HCT116 (cell line): Measurements from ENCODE around the gene RCOR1. TPM values are rescaled to one million over a fixed set of nuclear protein-coding genes. Genes with fewer than 3 reads are reported as not detected.

Experiments used
- ATAC-seq: fragments of 200-7000 bp; cut with Tn5 transposase; 2 replicates; pipeline ENCODE4 v1.9.1; 2020; ENCODE audit warnings: mild to moderate bottlenecking, moderate library complexity
- BruUV-seq: library from RNA; stranded (reverse); fragments of 400-500 nt; replicated peaks from 2 replicates; lab custom pipeline; 2021; lab: Mats Ljungman, UMichigan
- CTCF ChIA-PET: fragments of 300-600 bp; sonication (Branson Sonifier 250); formaldehyde crosslinking; loops from one replicate; lab custom pipeline; 2021; ENCODE audit warnings: antibody characterized with exemption; lab: Charles Lee
- POLR2A ChIA-PET: fragments of 300-600, 350-600 bp; sonication (Branson Sonifier 250); formaldehyde crosslinking; loops from one replicate; lab custom pipeline; 2021; ENCODE audit warnings: antibody characterized with exemption; lab: Charles Lee
- RAD21 ChIA-PET, 2 experiments: fragments of 300-600 bp; sonication (Branson Sonifier 250); formaldehyde crosslinking; loops; one replicate each; lab custom pipeline; 2023; ENCODE audit warnings: low total read pairs in 2 of 2; ENCODE audit not compliant: uncharacterized antibody in 2 of 2, unreplicated experiment in 2 of 2, low non-redundant PET in 1 of 2; lab: Charles Lee
- DNase-seq: peaks from one replicate; pipeline ENCODE4 v3.0.0-alpha.2; 2010; ENCODE audit warnings: low read depth, low spot score
- H2AFZ ChIP-seq: fragments of 200-600 bp; shearing (Covaris generic), sonication (generic); 2 replicates; pipeline ENCODE4 v1.6.1; 2017; ENCODE audit warnings: low read depth, mixed run types, mixed read lengths, antibody characterized with exemption, low read length; ENCODE audit not compliant: poor library complexity, severe bottlenecking
- H3K27ac ChIP-seq: 2 replicates; pipeline ENCODE4 v1.5.1; 2012; ENCODE audit warnings: low read depth, low read length
- H3K27me3 ChIP-seq: fragments of 200-600 bp; sonication (generic); 2 replicates; pipeline ENCODE4 v1.6.1; 2016; ENCODE audit warnings: mixed run types, low read length, mixed read lengths; ENCODE audit not compliant: insufficient read depth
- H3K36me3 ChIP-seq, 2 experiments: fragments of 200-500 bp in 1 of 2; fragments of 200-600 bp in 1 of 2; sonication (Bioruptor generic) in 1 of 2; sonication (generic) in 1 of 2; 2 replicates each; pipeline versions ENCODE4 v1.5.1 to v1.6.1; 2014 to 2016; ENCODE audit warnings: low read length in 2 of 2, inconsistent platforms in 1 of 2, mixed read lengths in 1 of 2, mixed run types in 1 of 2; ENCODE audit not compliant: insufficient read depth in 2 of 2, control insufficient read depth in 1 of 2
- H3K4me1 ChIP-seq, 2 experiments: fragments of 200-600 bp in 1 of 2; sonication (generic) in 1 of 2; 2 replicates each; pipeline versions ENCODE4 v1.5.1 to v1.6.1; 2012 to 2017; ENCODE audit warnings: low read length in 2 of 2, inconsistent platforms in 1 of 2, mild to moderate bottlenecking in 1 of 2, mixed read lengths in 1 of 2, mixed run types in 1 of 2, moderate library complexity in 1 of 2; ENCODE audit not compliant: insufficient read depth in 2 of 2, control insufficient read depth in 1 of 2
- H3K4me2 ChIP-seq: fragments of 200-600 bp; sonication (generic); 2 replicates; pipeline ENCODE4 v1.6.1; 2017; ENCODE audit warnings: mixed run types, low read length, mixed read lengths
- H3K4me3 ChIP-seq, 2 experiments: fragments of 200-600 bp in 1 of 2; sonication (generic) in 1 of 2; replicated peaks in 1 of 2; 2 replicates each; pipeline ENCODE4 v1.5.1; 2011 to 2016; ENCODE audit warnings: low read length in 2 of 2, control low read depth in 1 of 2, low read depth in 1 of 2, mild to moderate bottlenecking in 1 of 2, mixed read lengths in 1 of 2, mixed run types in 1 of 2
- H3K79me2 ChIP-seq: fragments of 200-600 bp; sonication (generic); 2 replicates; pipeline ENCODE4 v1.6.1; 2017; ENCODE audit warnings: mild to moderate bottlenecking, mixed run types, low read length, moderate library complexity, mixed read lengths; ENCODE audit not compliant: insufficient read depth
- H3K9ac ChIP-seq: fragments of 200-600 bp; sonication (generic); 2 replicates; pipeline ENCODE4 v1.6.1; 2016; ENCODE audit warnings: low read length, mixed read lengths
- H3K9me2 ChIP-seq: fragments of 200-600 bp; sonication (generic), shearing (Covaris generic); 2 replicates; pipeline ENCODE4 v1.6.1; 2017; ENCODE audit warnings: mixed run types, mild to moderate bottlenecking, moderate library complexity; ENCODE audit not compliant: insufficient read depth
- H3K9me3 ChIP-seq, 2 experiments: fragments of 200-500 bp in 1 of 2; fragments of 200-600 bp in 1 of 2; sonication (Bioruptor generic) in 1 of 2; sonication (generic) in 1 of 2; 2 replicates each; pipeline ENCODE4 v1.6.1; 2014 to 2017; ENCODE audit warnings: low read length in 2 of 2, mixed read lengths in 2 of 2, inconsistent platforms in 1 of 2, low read depth in 1 of 2, mild to moderate bottlenecking in 1 of 2, mixed run types in 1 of 2, moderate library complexity in 1 of 2; ENCODE audit not compliant: control insufficient read depth in 1 of 2, insufficient read depth in 1 of 2
- H4K20me1 ChIP-seq: fragments of 200-600 bp; sonication (generic), shearing (Covaris generic); 2 replicates; pipeline ENCODE4 v1.6.1; 2017; ENCODE audit warnings: mixed run types, mild to moderate bottlenecking, moderate library complexity; ENCODE audit not compliant: insufficient read depth
- ELF1 ChIP-seq: IDR thresholded peaks from 2 replicates; pipeline ENCODE4 v1.6.1; 2012; ENCODE audit warnings: low read depth, borderline replicate concordance
- MAX ChIP-seq: IDR thresholded peaks from 2 replicates; pipeline ENCODE4 v1.6.1; 2012
- REST ChIP-seq: IDR thresholded peaks from 2 replicates; pipeline ENCODE4 v1.6.1; 2012; ENCODE audit warnings: low read depth
- ZFX ChIP-seq: fragments of 450-650 bp; IDR thresholded peaks from 2 replicates; pipeline ENCODE4 v1.6.1; 2017
- intact Hi-C: fragments of 100-400 bp; cut with micrococcal nuclease; formaldehyde crosslinking; loops from 2 replicates; pipeline ENCODE4 v1.10.0; 2022
- total RNA-seq: library from RNA; stranded (reverse); gene quantifications from one replicate; pipeline ENCODE4 v1.2.1, GENCODE V29; 2021; ENCODE audit not compliant: unreplicated experiment

RCOR1 gene
- total RNA-seq, 1 experiment from 2014 or later = 30.7 TPM

GRCh38 chr14:102591372-102591943 is 991 bp upstream of the RCOR1 start:
- peak overlapping the region; percentile 80 to 92 for H3K4me3 ChIP-seq
- no peaks in the 10 kb centered on the region for H3K27me3 ChIP-seq
- H3K36me3 ChIP-seq = no peaks in the 10 kb centered on the region
- peaks cover 8% of the 10 kb centered on the region; the same call in 1 of the 2 replicates for H4K20me1 ChIP-seq
- H3K27ac ChIP-seq = peak overlapping the region; percentile 96
- H3K9me3 ChIP-seq = no peaks in the 10 kb centered on the region
- POLR2A ChIA-PET = interaction anchor here (1.6 kb wide), 1 partner anchor 67 kb away, joined by 12 read pairs; no protein-coding TSS in a partner anchor
- H3K79me2 ChIP-seq = peaks cover 42% of the 10 kb centered on the region
- DNase-seq (no peak), ATAC-seq (peak; percentile 10; the same call in 1 of the 2 replicates)
- TF ChIP-seq REST (no peak), MAX (no peak), ZFX (peak; percentile 41; the same call in 1 of the 2 replicates), ELF1 (no peak)
- H3K9ac ChIP-seq = peak overlapping the region; percentile 99
- H3K4me1 ChIP-seq = peaks cover 12 to 43% of the 10 kb centered on the region in 2 experiments
- peak overlapping the region; percentile 93 for H3K4me2 ChIP-seq
- no peak overlapping the region for H2AFZ ChIP-seq
- intact Hi-C loops = loop anchor here (10.0 kb wide), 1 partner anchor 323 kb away; no protein-coding TSS in a partner anchor
- H3K9me2 ChIP-seq = no peaks in the 10 kb centered on the region
- BruUV-seq = no TSS peak
- RAD21 ChIA-PET = no interaction called here
- CTCF ChIA-PET = interaction anchor here (1.2 to 1.6 kb wide), 3 partner anchors 17 to 67 kb away, joined by 3 to 8 read pairs (median 5); no protein-coding TSS in a partner anchor
